Astrocyte (in vitro differentiated cells and primary cell): ENCODE results near the gene ADAMTS16.

Source experiments
- EZH2 ChIP-seq: IDR thresholded peaks from 2 replicates; pipeline ENCODE4 v1.6.1; 2012; ENCODE audit warnings: mild to moderate bottlenecking, low read length, inconsistent platforms; ENCODE audit not compliant: insufficient read depth
- TF ChIP-seq, protein P1 (sequence below): IDR thresholded peaks from 2 replicates; pipeline ENCODE4 v1.5.1; 2011; ENCODE audit warnings: low read depth, mild to moderate bottlenecking, inconsistent platforms, low read length, moderate library complexity; ENCODE audit not compliant: insufficient read depth

DNA sequence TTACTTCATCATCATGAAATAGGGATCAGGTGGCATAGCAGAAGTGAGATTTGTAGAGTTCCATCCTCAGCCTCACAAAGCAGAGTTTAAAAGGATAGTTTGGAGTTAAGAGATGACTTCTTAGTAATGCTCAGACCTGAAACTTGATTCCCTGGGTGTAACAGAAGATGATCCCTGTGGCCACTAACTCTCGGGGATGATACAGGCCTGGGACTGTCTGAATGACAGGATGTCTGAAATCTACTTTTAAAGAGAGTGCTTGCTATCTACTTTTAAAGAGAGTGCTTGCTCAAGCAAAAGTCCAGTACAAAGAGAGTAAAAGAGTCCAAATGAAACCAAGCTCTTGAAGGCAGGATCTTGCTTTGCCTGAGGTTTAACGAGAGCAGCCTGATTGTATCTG lies 14.6 kb downstream of the ADAMTS16 start:
- TF ChIP-seq, protein P1, sequence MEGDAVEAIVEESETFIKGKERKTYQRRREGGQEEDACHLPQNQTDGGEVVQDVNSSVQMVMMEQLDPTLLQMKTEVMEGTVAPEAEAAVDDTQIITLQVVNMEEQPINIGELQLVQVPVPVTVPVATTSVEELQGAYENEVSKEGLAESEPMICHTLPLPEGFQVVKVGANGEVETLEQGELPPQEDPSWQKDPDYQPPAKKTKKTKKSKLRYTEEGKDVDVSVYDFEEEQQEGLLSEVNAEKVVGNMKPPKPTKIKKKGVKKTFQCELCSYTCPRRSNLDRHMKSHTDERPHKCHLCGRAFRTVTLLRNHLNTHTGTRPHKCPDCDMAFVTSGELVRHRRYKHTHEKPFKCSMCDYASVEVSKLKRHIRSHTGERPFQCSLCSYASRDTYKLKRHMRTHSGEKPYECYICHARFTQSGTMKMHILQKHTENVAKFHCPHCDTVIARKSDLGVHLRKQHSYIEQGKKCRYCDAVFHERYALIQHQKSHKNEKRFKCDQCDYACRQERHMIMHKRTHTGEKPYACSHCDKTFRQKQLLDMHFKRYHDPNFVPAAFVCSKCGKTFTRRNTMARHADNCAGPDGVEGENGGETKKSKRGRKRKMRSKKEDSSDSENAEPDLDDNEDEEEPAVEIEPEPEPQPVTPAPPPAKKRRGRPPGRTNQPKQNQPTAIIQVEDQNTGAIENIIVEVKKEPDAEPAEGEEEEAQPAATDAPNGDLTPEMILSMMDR, result no peak
- no peak for TF ChIP-seq EZH2
